MG63 (cell line): ENCODE measurements around the gene FAM3B. TPM values are rescaled to one million over a fixed set of nuclear protein-coding genes. Genes with fewer than 3 reads are reported as not detected.

Experiments
- DNase-seq: peaks from one replicate; pipeline ENCODE4 v3.0.0-alpha.2; 2020
- H3K27me3 ChIP-seq: fragments of 250-450 bp; sonication (Bioruptor Pico); 2 replicates; pipeline ENCODE4 v1.5.1; 2020; ENCODE audit warnings: mild to moderate bottlenecking, moderate library complexity
- H3K36me3 ChIP-seq: fragments of 250-450 bp; sonication (Bioruptor Pico); 2 replicates; pipeline ENCODE4 v1.5.1; 2020; ENCODE audit warnings: mild to moderate bottlenecking, moderate library complexity
- H3K4me3 ChIP-seq: fragments of 250-450 bp; sonication (Bioruptor Pico); 2 replicates; pipeline ENCODE4 v1.5.1; 2020; ENCODE audit warnings: mild to moderate bottlenecking, moderate library complexity
- H3K9me3 ChIP-seq: fragments of 250-450 bp; sonication (Bioruptor Pico); 2 replicates; pipeline ENCODE4 v1.5.1; 2020; ENCODE audit warnings: mild to moderate bottlenecking, moderate library complexity
- total RNA-seq: library from RNA; depleted of rRNA; stranded (reverse); fragments of >200 nt; shearing (Covaris generic); gene quantifications from 2 replicates; pipeline ENCODE4 v1.2.3, GENCODE V29; 2014; ENCODE audit warnings: low replicate concordance; rRNA removed

The FAM3B gene
- total RNA-seq, 1 experiment from 2014 or later, result not detected

- Histone ChIP-seq H3K36me3 (no peaks in the 10 kb centered on the region), H3K4me3 (no peak overlapping the region), H3K9me3 (no peaks in the 10 kb centered on the region), H3K27me3 (no peaks in the 10 kb centered on the region)
- no peak for DNase-seq
Measured at GRCh38 chr21:41396558-41397075, 80.0 kb downstream of the FAM3B start.

- no peak for DNase-seq
- Histone ChIP-seq H3K36me3 (no peaks in the 10 kb centered on the region), H3K27me3 (no peaks in the 10 kb centered on the region), H3K9me3 (no peaks in the 10 kb centered on the region), H3K4me3 (no peak overlapping the region)
Measured at GRCh38 chr21:41397471-41397891, 80.9 kb downstream of the FAM3B start.

GRCh38 chr21:41398251-41398650, 81.7 kb downstream of the FAM3B start:
- Histone ChIP-seq H3K27me3 (no peaks in the 10 kb centered on the region), H3K4me3 (no peak overlapping the region), H3K9me3 (no peaks in the 10 kb centered on the region), H3K36me3 (no peaks in the 10 kb centered on the region)
- no peak for DNase-seq

GRCh38 chr21:41398831-41399230, 82.2 kb downstream of the FAM3B start:
- no peak for DNase-seq
- H3K4me3 ChIP-seq, result no peak overlapping the region
- no peaks in the 10 kb centered on the region for H3K36me3 ChIP-seq
- H3K27me3 ChIP-seq, result no peaks in the 10 kb centered on the region
- H3K9me3 ChIP-seq, result no peaks in the 10 kb centered on the region

- Histone ChIP-seq H3K4me3 (no peak overlapping the region), H3K36me3 (no peaks in the 10 kb centered on the region), H3K9me3 (no peaks in the 10 kb centered on the region), H3K27me3 (no peaks in the 10 kb centered on the region)
- DNase-seq, result no peak
Measured at GRCh38 chr21:41399246-41399800, 82.7 kb downstream of the FAM3B start.

- no peak for DNase-seq
- H3K36me3 ChIP-seq, result no peaks in the 10 kb centered on the region
- no peak overlapping the region for H3K4me3 ChIP-seq
- no peaks in the 10 kb centered on the region for H3K9me3 ChIP-seq
- no peaks in the 10 kb centered on the region for H3K27me3 ChIP-seq
Measured at GRCh38 chr21:41402231-41402630, 85.6 kb downstream of the FAM3B start.

GRCh38 chr21:41402796-41403195, 86.2 kb downstream of the FAM3B start:
- Histone ChIP-seq H3K27me3 (no peaks in the 10 kb centered on the region), H3K9me3 (no peaks in the 10 kb centered on the region), H3K4me3 (no peak overlapping the region), H3K36me3 (no peaks in the 10 kb centered on the region)
- no peak for DNase-seq

- Histone ChIP-seq H3K36me3 (no peaks in the 10 kb centered on the region), H3K27me3 (no peaks in the 10 kb centered on the region), H3K4me3 (no peak overlapping the region), H3K9me3 (no peaks in the 10 kb centered on the region)
- no peak for DNase-seq
Measured at GRCh38 chr21:41403331-41403730, 86.7 kb downstream of the FAM3B start.

GRCh38 chr21:41403966-41404365, 87.4 kb downstream of the FAM3B start:
- DNase-seq, result no peak
- Histone ChIP-seq H3K9me3 (no peaks in the 10 kb centered on the region), H3K36me3 (no peaks in the 10 kb centered on the region), H3K4me3 (no peak overlapping the region), H3K27me3 (no peaks in the 10 kb centered on the region)

- no peaks in the 10 kb centered on the region for H3K9me3 ChIP-seq
- H3K36me3 ChIP-seq, result no peaks in the 10 kb centered on the region
- H3K27me3 ChIP-seq, result no peaks in the 10 kb centered on the region
- DNase-seq, result no peak
- H3K4me3 ChIP-seq, result no peak overlapping the region
Measured at GRCh38 chr21:41405321-41405720, 88.7 kb downstream of the FAM3B start.

GRCh38 chr21:41406340-41406739, 89.7 kb downstream of the FAM3B start:
- H3K9me3 ChIP-seq, result no peaks in the 10 kb centered on the region
- no peak overlapping the region for H3K4me3 ChIP-seq
- no peaks in the 10 kb centered on the region for H3K36me3 ChIP-seq
- no peaks in the 10 kb centered on the region for H3K27me3 ChIP-seq
- DNase-seq, result no peak

Other genes starting within 250 kb of the FAM3B start
- 211 and 220 TPM in 2 replicates for gene BACE2, start 148.6 kb upstream of the FAM3B start, total RNA-seq
- gene MX2, start 45.2 kb downstream of the FAM3B start, total RNA-seq, result 2.8 and 3.2 TPM in 2 replicates
- gene MX1, start 109.4 kb downstream of the FAM3B start, total RNA-seq, result 18.0 and 18.3 TPM in 2 replicates
- gene TMPRSS2, start 191.4 kb downstream of the FAM3B start, total RNA-seq, result not detected in 2 replicates